ENCODE measurements around the gene TMEM266. TPM values are rescaled to one million over a fixed set of nuclear protein-coding genes. Genes with fewer than 3 reads are reported as not detected.
A peak's percentile ranks its signal among the peaks of the same experiment; 100 is the strongest.

The TMEM266 gene
- total RNA-seq, 1 donor from 2014 or later, result not detected

- Mint-ChIP-seq H3K36me3 (ENCODE audit: low read depth) (no peaks in the 10 kb centered on the region), H3K4me1 (ENCODE audit: low read depth) (no peaks in the 10 kb centered on the region), H3K27ac (no peak overlapping the region), H3K4me3 (ENCODE audit: low read depth) (no peak overlapping the region), H3K27me3 (ENCODE audit: low read depth) (peaks cover 34% of the 10 kb centered on the region), H3K9me3 (no peaks in the 10 kb centered on the region)
- intact Hi-C loops (cut with micrococcal nuclease), result no loop called here
- no peak for DNase-seq (ENCODE audit: low spot score)
Observed at GRCh38 chr15:76176059-76176458, 116.3 kb downstream of the TMEM266 start.

DNA sequence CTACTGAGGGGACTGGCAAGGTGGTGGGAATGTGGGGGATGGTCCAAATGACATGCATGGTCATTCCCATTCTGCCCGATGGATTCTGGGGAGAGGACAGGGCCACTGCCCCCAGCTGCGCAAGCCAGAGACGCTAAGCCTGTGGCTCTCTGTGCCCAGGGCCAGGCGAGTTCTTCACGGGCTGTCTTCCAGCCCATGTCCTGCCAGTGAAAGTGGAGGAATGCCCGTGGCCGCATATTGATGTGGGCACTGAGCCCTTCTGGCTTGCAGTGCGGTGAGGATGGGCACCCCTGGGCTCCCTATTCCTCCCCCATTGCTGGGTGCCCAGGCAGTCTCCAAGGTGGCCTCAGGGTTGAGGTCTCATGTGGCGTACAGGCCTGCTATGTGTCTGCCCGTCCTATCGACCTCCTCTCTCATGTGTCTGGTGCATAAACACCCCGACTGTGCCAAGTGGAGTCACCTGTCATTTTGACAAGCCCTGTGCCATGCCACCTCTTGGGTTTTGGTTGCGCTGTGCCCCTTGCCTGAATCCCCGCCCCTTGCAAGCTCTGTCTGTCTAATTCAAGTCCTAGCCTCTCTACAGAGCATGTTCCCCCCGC, 116.8 kb downstream of the TMEM266 start:
- Mint-ChIP-seq H3K27me3 (ENCODE audit: low read depth) (peaks cover 38% of the 10 kb centered on the region), H3K27ac (no peak overlapping the region), H3K4me3 (ENCODE audit: low read depth) (no peak overlapping the region), H3K4me1 (ENCODE audit: low read depth) (peaks cover 5% of the 10 kb centered on the region), H3K36me3 (ENCODE audit: low read depth) (no peaks in the 10 kb centered on the region), H3K9me3 (no peaks in the 10 kb centered on the region)
- intact Hi-C loops (cut with micrococcal nuclease), result no loop called here
- DNase-seq (ENCODE audit: low spot score), result no peak

DNA sequence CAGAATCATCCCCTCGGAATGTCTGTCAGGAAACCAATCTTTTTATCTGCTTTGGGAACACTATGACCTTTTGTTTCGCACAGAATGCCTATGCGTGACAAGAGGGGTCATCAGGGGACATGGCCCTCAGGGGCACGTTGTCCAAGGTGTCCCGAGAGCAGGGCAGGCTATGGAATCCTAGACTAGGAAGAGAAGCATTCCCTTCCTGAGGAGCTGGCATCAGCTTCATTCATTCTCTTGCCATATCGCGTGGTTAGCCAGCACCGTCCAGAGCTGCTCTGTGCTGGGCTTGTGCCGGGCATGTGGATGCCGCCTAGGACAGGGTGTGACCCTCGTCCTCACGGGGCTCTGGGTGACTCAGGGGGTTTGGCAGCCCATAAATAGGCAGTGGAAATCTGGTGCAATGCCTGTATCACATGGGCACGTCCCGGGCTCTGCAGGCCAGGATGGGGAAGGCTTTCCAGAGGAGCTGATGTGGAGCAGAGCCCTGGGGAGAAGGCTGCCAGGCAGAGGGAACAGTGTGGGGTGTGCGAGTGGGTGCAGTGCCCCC, 117.8 kb downstream of the TMEM266 start:
- Mint-ChIP-seq H3K27me3 (ENCODE audit: low read depth) (peaks cover 38% of the 10 kb centered on the region), H3K4me1 (ENCODE audit: low read depth) (peaks cover 10% of the 10 kb centered on the region)

GRCh38 chr15:76178296-76179000, 118.7 kb downstream of the TMEM266 start:
- H3K27ac Mint-ChIP-seq, result no peak overlapping the region
- H3K4me3 Mint-ChIP-seq (ENCODE audit: low read depth), result no peak overlapping the region
- intact Hi-C loops (cut with micrococcal nuclease), result no loop called here
- DNase-seq (ENCODE audit: low spot score), result no peak
- no peaks in the 10 kb centered on the region for H3K9me3 Mint-ChIP-seq
- peaks cover 37% of the 10 kb centered on the region for H3K27me3 Mint-ChIP-seq (ENCODE audit: low read depth)
- peaks cover 10% of the 10 kb centered on the region for H3K4me1 Mint-ChIP-seq (ENCODE audit: low read depth)
- no peaks in the 10 kb centered on the region for H3K36me3 Mint-ChIP-seq (ENCODE audit: low read depth)

More for the DNA sequence above, 117.8 kb downstream of the TMEM266 start:
- Mint-ChIP-seq H3K4me3 (ENCODE audit: low read depth) (no peak overlapping the region), H3K9me3 (no peaks in the 10 kb centered on the region), H3K27ac (no peak overlapping the region), H3K36me3 (ENCODE audit: low read depth) (no peaks in the 10 kb centered on the region)
- no peak for DNase-seq (ENCODE audit: low spot score)
- intact Hi-C loops (cut with micrococcal nuclease), result no loop called here

DNA sequence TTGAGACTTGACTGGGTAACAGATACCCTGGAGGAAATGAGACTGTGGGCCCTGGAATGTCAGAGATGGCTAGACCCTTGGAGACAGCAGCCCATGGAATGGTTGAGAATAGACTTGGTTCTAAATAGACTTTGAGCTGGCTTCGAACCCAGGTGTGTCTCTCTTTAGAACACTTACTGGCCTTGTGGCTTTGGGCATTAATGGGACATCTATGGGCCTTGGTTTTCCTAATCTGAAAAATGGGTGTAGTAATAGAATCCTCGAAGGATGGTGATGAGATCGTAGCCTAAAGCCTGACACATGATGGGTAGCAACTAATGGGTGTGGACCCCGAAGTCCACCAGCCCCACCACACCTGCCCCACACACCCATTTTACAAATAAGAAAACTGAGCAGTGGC, 119.2 kb downstream of the TMEM266 start:
- intact Hi-C loops (cut with micrococcal nuclease), result no loop called here
- no peak overlapping the region for H3K4me3 Mint-ChIP-seq (ENCODE audit: low read depth)
- H3K9me3 Mint-ChIP-seq, result no peaks in the 10 kb centered on the region
- no peaks in the 10 kb centered on the region for H3K36me3 Mint-ChIP-seq (ENCODE audit: low read depth)
- H3K4me1 Mint-ChIP-seq (ENCODE audit: low read depth), result peaks cover 10% of the 10 kb centered on the region
- H3K27me3 Mint-ChIP-seq (ENCODE audit: low read depth), result peaks cover 37% of the 10 kb centered on the region
- no peak for DNase-seq (ENCODE audit: low spot score)
- no peak overlapping the region for H3K27ac Mint-ChIP-seq

- no peak for DNase-seq (ENCODE audit: low spot score)
- peaks cover 44% of the 10 kb centered on the region for H3K27me3 Mint-ChIP-seq (ENCODE audit: low read depth)
- H3K9me3 Mint-ChIP-seq, result no peaks in the 10 kb centered on the region
- intact Hi-C loops (cut with micrococcal nuclease), result no loop called here
- peaks cover 10% of the 10 kb centered on the region for H3K4me1 Mint-ChIP-seq (ENCODE audit: low read depth)
- no peak overlapping the region for H3K4me3 Mint-ChIP-seq (ENCODE audit: low read depth)
- no peak overlapping the region for H3K27ac Mint-ChIP-seq
- no peaks in the 10 kb centered on the region for H3K36me3 Mint-ChIP-seq (ENCODE audit: low read depth)
Observed at GRCh38 chr15:76180321-76180720, 120.5 kb downstream of the TMEM266 start.

DNA sequence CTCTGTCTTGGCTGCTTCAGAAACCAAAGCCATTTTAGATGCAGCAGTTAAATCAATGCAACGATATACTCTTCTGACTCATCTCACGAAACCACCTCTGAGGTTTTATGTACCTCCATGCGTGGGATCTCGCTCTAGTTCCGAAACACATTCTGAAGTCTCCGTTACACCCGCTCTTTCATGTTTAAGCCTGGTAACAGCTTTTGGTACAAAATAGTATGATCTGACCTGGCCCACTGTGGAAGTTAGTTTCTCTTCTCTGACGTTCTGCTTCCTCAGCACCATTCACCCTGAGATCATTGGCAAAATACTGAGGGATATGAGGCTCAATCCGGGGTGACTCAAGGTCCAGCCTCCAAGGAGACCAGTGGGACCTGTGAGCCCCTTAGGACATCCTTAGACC, 121.9 kb downstream of the TMEM266 start:
- intact Hi-C loops (cut with micrococcal nuclease), result no loop called here
- H3K27ac Mint-ChIP-seq, result no peak overlapping the region
- no peak overlapping the region for H3K4me3 Mint-ChIP-seq (ENCODE audit: low read depth)
- H3K4me1 Mint-ChIP-seq (ENCODE audit: low read depth), result peaks cover 10% of the 10 kb centered on the region
- H3K27me3 Mint-ChIP-seq (ENCODE audit: low read depth), result peaks cover 51% of the 10 kb centered on the region
- no peaks in the 10 kb centered on the region for H3K36me3 Mint-ChIP-seq (ENCODE audit: low read depth)
- peak; percentile 29 for DNase-seq (ENCODE audit: low spot score)
- no peaks in the 10 kb centered on the region for H3K9me3 Mint-ChIP-seq

- H3K9me3 Mint-ChIP-seq, result no peaks in the 10 kb centered on the region
- no peak for DNase-seq (ENCODE audit: low spot score)
- H3K36me3 Mint-ChIP-seq (ENCODE audit: low read depth), result no peaks in the 10 kb centered on the region
- intact Hi-C loops (cut with micrococcal nuclease), result no loop called here
- peaks cover 10% of the 10 kb centered on the region for H3K4me1 Mint-ChIP-seq (ENCODE audit: low read depth)
- no peak overlapping the region for H3K4me3 Mint-ChIP-seq (ENCODE audit: low read depth)
- H3K27me3 Mint-ChIP-seq (ENCODE audit: low read depth), result peaks cover 42% of the 10 kb centered on the region
- no peak overlapping the region for H3K27ac Mint-ChIP-seq
Observed at GRCh38 chr15:76183930-76184649, 124.3 kb downstream of the TMEM266 start.

DNA sequence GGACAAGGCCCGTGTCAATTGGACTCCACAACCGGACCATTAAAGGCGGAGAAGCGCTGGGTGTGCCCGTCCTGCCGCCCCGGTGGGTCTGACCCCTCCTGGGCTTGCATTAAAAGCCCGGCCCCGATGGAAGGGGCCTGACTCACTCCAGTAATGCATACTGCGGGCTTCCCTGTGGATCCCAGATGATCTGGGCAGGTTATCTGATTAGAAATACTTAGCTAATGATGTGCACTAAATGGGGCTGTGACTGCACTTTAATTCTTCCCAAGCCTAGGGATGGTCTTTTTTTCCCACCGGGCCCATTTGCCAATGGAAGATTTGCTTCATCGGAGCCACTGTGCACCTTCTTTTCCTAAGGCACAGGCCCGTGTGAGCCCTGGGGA, 124.9 kb downstream of the TMEM266 start:
- Mint-ChIP-seq H3K36me3 (ENCODE audit: low read depth) (no peaks in the 10 kb centered on the region), H3K27ac (no peak overlapping the region), H3K9me3 (no peaks in the 10 kb centered on the region), H3K4me3 (ENCODE audit: low read depth) (no peak overlapping the region), H3K27me3 (ENCODE audit: low read depth) (peaks cover 41% of the 10 kb centered on the region), H3K4me1 (ENCODE audit: low read depth) (peaks cover 10% of the 10 kb centered on the region)
- intact Hi-C loops (cut with micrococcal nuclease), result no loop called here
- DNase-seq (ENCODE audit: low spot score), result no peak

GRCh38 chr15:76185716-76186115, 125.9 kb downstream of the TMEM266 start:
- H3K4me3 Mint-ChIP-seq (ENCODE audit: low read depth), result no peak overlapping the region
- H3K27ac Mint-ChIP-seq, result no peak overlapping the region
- no peaks in the 10 kb centered on the region for H3K9me3 Mint-ChIP-seq
- intact Hi-C loops (cut with micrococcal nuclease), result no loop called here
- H3K4me1 Mint-ChIP-seq (ENCODE audit: low read depth), result peaks cover 13% of the 10 kb centered on the region
- H3K36me3 Mint-ChIP-seq (ENCODE audit: low read depth), result no peaks in the 10 kb centered on the region
- peaks cover 43% of the 10 kb centered on the region for H3K27me3 Mint-ChIP-seq (ENCODE audit: low read depth)
- no peak for DNase-seq (ENCODE audit: low spot score)

DNA sequence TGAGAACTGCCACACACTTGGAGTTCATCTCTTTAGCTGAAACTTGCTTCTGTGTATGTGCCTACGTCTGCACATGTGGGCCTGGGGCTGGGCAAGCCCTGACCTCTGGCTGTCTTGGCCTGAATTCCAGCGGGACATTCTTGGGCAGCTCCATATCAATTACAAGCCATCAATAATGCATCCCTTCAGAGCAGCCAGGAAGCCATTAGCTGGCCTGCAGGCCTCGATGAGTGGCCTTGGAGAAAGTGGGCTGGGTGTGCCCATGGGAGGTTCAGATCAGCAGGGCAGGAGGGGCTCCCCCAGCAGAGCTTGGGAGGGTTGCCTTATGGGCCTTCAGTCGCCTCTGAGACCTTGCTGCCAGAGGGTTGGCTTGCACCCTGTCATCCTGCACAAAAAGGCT, 127.4 kb downstream of the TMEM266 start:
- H3K27ac Mint-ChIP-seq, result no peak overlapping the region

DNA sequence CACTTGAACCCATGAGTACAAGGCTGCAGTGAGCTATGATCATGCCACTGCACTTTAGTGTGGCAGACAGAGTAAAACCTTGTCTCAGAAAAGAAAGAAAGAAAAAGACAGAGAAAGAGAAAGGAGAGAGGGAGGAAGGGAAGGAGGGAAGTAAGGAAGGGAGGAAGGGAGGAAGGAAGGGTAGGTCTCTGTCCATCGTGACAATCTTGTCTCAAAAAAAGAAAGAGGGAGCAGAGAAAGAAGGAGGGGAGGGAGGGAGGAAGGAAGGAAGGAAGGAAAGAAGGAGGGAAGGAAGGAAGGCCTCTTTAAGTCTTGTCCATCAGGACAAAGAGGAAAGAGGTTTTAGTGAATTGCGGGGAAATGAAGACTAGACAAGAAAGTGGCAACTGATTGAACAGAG, 129.3 kb downstream of the TMEM266 start:
- no peaks in the 10 kb centered on the region for H3K36me3 Mint-ChIP-seq (ENCODE audit: low read depth)
- no peak overlapping the region for H3K4me3 Mint-ChIP-seq (ENCODE audit: low read depth)
- intact Hi-C loops (cut with micrococcal nuclease), result no loop called here
- no peak for DNase-seq (ENCODE audit: low spot score)
- peaks cover 9% of the 10 kb centered on the region for H3K4me1 Mint-ChIP-seq (ENCODE audit: low read depth)
- H3K27ac Mint-ChIP-seq, result no peak overlapping the region
- no peaks in the 10 kb centered on the region for H3K9me3 Mint-ChIP-seq
- peaks cover 39% of the 10 kb centered on the region for H3K27me3 Mint-ChIP-seq (ENCODE audit: low read depth)

More for the DNA sequence above, 127.4 kb downstream of the TMEM266 start:
- no peak overlapping the region for H3K4me3 Mint-ChIP-seq (ENCODE audit: low read depth)
- intact Hi-C loops (cut with micrococcal nuclease), result no loop called here
- H3K27me3 Mint-ChIP-seq (ENCODE audit: low read depth), result peaks cover 39% of the 10 kb centered on the region
- peaks cover 9% of the 10 kb centered on the region for H3K4me1 Mint-ChIP-seq (ENCODE audit: low read depth)
- H3K9me3 Mint-ChIP-seq, result no peaks in the 10 kb centered on the region
- no peak for DNase-seq (ENCODE audit: low spot score)
- H3K36me3 Mint-ChIP-seq (ENCODE audit: low read depth), result no peaks in the 10 kb centered on the region

DNA sequence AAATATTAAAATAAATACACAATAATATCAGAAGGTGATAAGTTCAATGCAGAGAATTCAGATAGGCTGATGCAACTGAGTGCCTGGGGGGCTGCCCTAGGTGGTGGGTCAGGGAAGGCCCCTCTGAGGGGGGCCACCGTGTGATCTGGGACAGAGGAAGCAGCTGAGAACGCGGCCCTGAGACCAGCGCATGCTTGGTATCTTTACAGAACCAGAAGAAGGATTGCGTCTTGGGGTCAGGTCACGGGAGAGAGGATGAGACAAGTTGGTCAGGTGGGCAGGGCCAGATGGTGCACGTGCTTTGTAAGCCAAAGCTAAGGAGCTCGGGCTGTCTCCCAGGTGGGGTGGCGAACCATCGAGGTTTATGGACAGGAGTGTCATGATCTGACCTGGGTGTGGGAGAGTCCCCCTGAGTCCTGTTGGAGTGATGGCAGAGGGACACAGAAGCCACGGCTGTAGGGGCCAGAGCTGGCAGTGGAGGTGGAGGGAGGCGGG, 130.3 kb downstream of the TMEM266 start:
- intact Hi-C loops (cut with micrococcal nuclease), result loop anchor here (2.0 to 5.0 kb wide), 2 partner anchors 97 to 142 kb away; no protein-coding TSS in a partner anchor
- DNase-seq (ENCODE audit: low spot score), result no peak
- H3K27ac Mint-ChIP-seq, result no peak overlapping the region
- H3K36me3 Mint-ChIP-seq (ENCODE audit: low read depth), result no peaks in the 10 kb centered on the region
- no peaks in the 10 kb centered on the region for H3K9me3 Mint-ChIP-seq
- no peak overlapping the region for H3K4me3 Mint-ChIP-seq (ENCODE audit: low read depth)
- peaks cover 9% of the 10 kb centered on the region for H3K4me1 Mint-ChIP-seq (ENCODE audit: low read depth)
- H3K27me3 Mint-ChIP-seq (ENCODE audit: low read depth), result peaks cover 36% of the 10 kb centered on the region
